Retinal pigment epithelial cell (primary cell): ENCODE data around the gene CDC42BPB.

Experiments used
- DNase-seq: peaks from one replicate; pipeline ENCODE4 v3.0.0-alpha.2; 2010; ENCODE audit warnings: low read depth
- H3K4me3 ChIP-seq: 2 replicates; pipeline ENCODE4 v1.5.1; 2011; ENCODE audit warnings: mild to moderate bottlenecking, low read length, control low read depth, moderate library complexity
- CTCF ChIP-seq: conservative IDR thresholded peaks from 2 replicates; pipeline ENCODE4 v1.5.1; 2011; ENCODE audit warnings: low read depth, low read length, control low read depth, inconsistent platforms

Gene CDC42BPB

GRCh38 chr14:103020271-103021170 is 36.8 kb downstream of the CDC42BPB start:
- no peak overlapping the region for H3K4me3 ChIP-seq
- no peak for TF ChIP-seq CTCF
- DNase-seq: peak; percentile 49

- no peak for TF ChIP-seq CTCF
- no peak overlapping the region for H3K4me3 ChIP-seq
- DNase-seq: no peak
Observed at GRCh38 chr14:103019826-103020225, 37.5 kb downstream of the CDC42BPB start.

GRCh38 chr14:103019236-103019635 is 38.1 kb downstream of the CDC42BPB start:
- no peak for DNase-seq
- no peak for TF ChIP-seq CTCF
- no peak overlapping the region for H3K4me3 ChIP-seq

- TF ChIP-seq CTCF: no peak
- no peak overlapping the region for H3K4me3 ChIP-seq
- no peak for DNase-seq
Observed at GRCh38 chr14:103016594-103016993, 40.8 kb downstream of the CDC42BPB start.

- no peak for TF ChIP-seq CTCF
- no peak for DNase-seq
- no peak overlapping the region for H3K4me3 ChIP-seq
Observed at GRCh38 chr14:103016071-103016470, 41.3 kb downstream of the CDC42BPB start.

GRCh38 chr14:103015426-103015825 is 41.9 kb downstream of the CDC42BPB start:
- DNase-seq: no peak
- no peak overlapping the region for H3K4me3 ChIP-seq
- TF ChIP-seq CTCF: no peak
